Testis (tissue), 3 donors: ENCODE measurements around the gene RECQL5. TPM values are rescaled to one million over a fixed set of nuclear protein-coding genes. Genes with fewer than 3 reads are reported as not detected.
A peak's percentile ranks its signal among the peaks of the same experiment; 100 is the strongest.
"Not testable (repeated sequence)": the region's sequence is repeated elsewhere in the genome, so short reads cannot be mapped to it uniquely, and the experiment has no call there.

ENCODE experiments used
- DNase-seq: peaks from one replicate; pipeline ENCODE4 v3.0.0-alpha.2; 2019
- H3K27ac ChIP-seq, 2 donors: fragments of 200-600 bp; sonication (generic); one replicate each; pipeline ENCODE4 v1.5.1; 2019
- H3K27me3 ChIP-seq: fragments of 200-600 bp; sonication (generic); one replicate; pipeline ENCODE4 v1.5.1; 2019
- H3K36me3 ChIP-seq: fragments of 200-600 bp; sonication (generic); one replicate; pipeline ENCODE4 v1.5.1; 2017; ENCODE audit warnings: low read depth; ENCODE audit errors: missing control alignments
- H3K4me1 ChIP-seq: fragments of 200-600 bp; sonication (generic); one replicate; pipeline ENCODE4 v1.5.1; 2019
- H3K4me3 ChIP-seq, 2 donors: fragments of 200-600 bp; sonication (generic); one replicate each; pipeline ENCODE4 v1.5.1; 2017 to 2019
- H3K9me3 ChIP-seq: fragments of 200-600 bp; sonication (generic); one replicate; pipeline ENCODE4 v1.5.1; 2017
- CTCF ChIP-seq, 3 experiments: fragments of 450-650 bp in 2 of 3; fragments of 200-600 bp in 1 of 3; sonication (generic) in 1 of 3; IDR thresholded peaks; one replicate each; pipeline ENCODE4 v1.5.1; 2016 to 2019; ENCODE audit warnings: antibody characterized with exemption in 3 of 3, mild to moderate bottlenecking in 2 of 3, moderate library complexity in 1 of 3
- POLR2A ChIP-seq: fragments of 450-650 bp; IDR thresholded peaks from one replicate; pipeline ENCODE4 v1.6.1; 2017; ENCODE audit warnings: antibody characterized with exemption, mild to moderate bottlenecking, moderate library complexity
- WGBS, 2 donors: methylation state at CpG; one replicate each; pipeline ENCODE4 v1.1.5; 2018; 5-methylcytosine and 5-hydroxymethylcytosine counted together
- intact Hi-C: fragments of 100-400 bp; cut with DNase I; formaldehyde crosslinking; loops from one replicate; pipeline ENCODE4 v1.15.1; 2023; ENCODE audit warnings: low total_unique reads
- polyA plus RNA-seq: library from polyadenylated mRNA; stranded (reverse); fragments of 350-450 nt; fragmentation: Illumina TruSeq; extraction: RNeasy Lipid Tissue Mini Kit (QIAGEN cat#74804); gene quantifications from one replicate; pipeline ENCODE4 v1.2.3, GENCODE V29; 2014; ENCODE audit warnings: low read depth, low replicate concordance; ENCODE audit not compliant: insufficient read depth
- total RNA-seq, 2 donors: library from RNA; depleted of rRNA; stranded (reverse); fragments of >200 nt; gene quantifications; one replicate each; pipeline ENCODE4 v1.2.3, GENCODE V29; 2016

The RECQL5 gene
- total and polyA plus RNA-seq, 3 donors from 2014 or later, result 60.0 to 99.6 (median 81.4) TPM

- TF ChIP-seq POLR2A (no peak), CTCF (IDR thresholded peaks at IDR 0.05) (no peak)
- Histone ChIP-seq H3K27me3 (no peaks in the 10 kb centered on the region), H3K36me3 (no peaks in the 10 kb centered on the region), H3K27ac (no peak overlapping the region), H3K9me3 (no peaks in the 10 kb centered on the region), H3K4me1 (peaks cover 10% of the 10 kb centered on the region), H3K4me3 (no peak overlapping the region)
- intact Hi-C loops, result no loop called here
- 85% methylated on average over 3 to 7 of the region's 7 CpGs for WGBS, 2 donors
- DNase-seq, result no peak
These were observed 82.1 kb downstream of the RECQL5 start for GRCh38 chr17:75584849-75585175.

- peaks cover 18% of the 10 kb centered on the region for H3K4me1 ChIP-seq
- H3K4me3 ChIP-seq, DNase-seq, H3K36me3 ChIP-seq, H3K27ac ChIP-seq, H3K9me3 ChIP-seq, intact Hi-C loops, H3K27me3 ChIP-seq: not testable (repeated sequence)
- WGBS, 2 donors, result 83 to 94% methylated on average over 6 of the region's 6 CpGs
These were observed 83.8 kb downstream of the RECQL5 start for GRCh38 chr17:75583197-75583596.

- H3K27ac ChIP-seq, H3K4me1 ChIP-seq, H3K9me3 ChIP-seq, intact Hi-C loops, H3K36me3 ChIP-seq, H3K27me3 ChIP-seq: not testable (repeated sequence)
- peak overlapping the region; percentile 24 to 48 for H3K4me3 ChIP-seq
- WGBS, 2 donors, result 69 to 72% methylated on average over 21 to 23 of the region's 23 CpGs
- TF ChIP-seq POLR2A, result peak; percentile 69
- peak; percentile 83 for DNase-seq
These were observed 85.7 kb downstream of the RECQL5 start for GRCh38 chr17:75581121-75581725.

Other genes starting within 250 kb of the RECQL5 start
- gene TMEM94, start 210.5 kb downstream of the RECQL5 start, total RNA-seq, result 100 to 1,000 TPM; 151 to 171 TPM
- 128 TPM for gene TMEM94, start 210.5 kb downstream of the RECQL5 start, polyA plus RNA-seq
- gene CASKIN2, start 151.6 kb downstream of the RECQL5 start, total RNA-seq, result 10 to 100 TPM; 15.6 to 22.6 TPM
- gene CASKIN2, start 151.6 kb downstream of the RECQL5 start, polyA plus RNA-seq, result 16.9 TPM
- 10 to 100 TPM; 45.7 to 46.6 TPM for gene TSEN54, start 150.6 kb downstream of the RECQL5 start, total RNA-seq
- 28.3 TPM for gene TSEN54, start 150.6 kb downstream of the RECQL5 start, polyA plus RNA-seq
- 10 to 100 TPM; 20.6 to 34.3 TPM for gene LLGL2, start 141.5 kb downstream of the RECQL5 start, total RNA-seq
- gene LLGL2, start 141.5 kb downstream of the RECQL5 start, polyA plus RNA-seq, result 22.9 TPM
- 100 to 1,000 TPM; 139 to 142 TPM for gene MYO15B, start 79.4 kb downstream of the RECQL5 start, total RNA-seq
- 70.4 TPM for gene MYO15B, start 79.4 kb downstream of the RECQL5 start, polyA plus RNA-seq
- gene SMIM5, start 33.7 kb downstream of the RECQL5 start, total RNA-seq, result 1 to 10 TPM; 2.0 TPM
- 1.9 TPM for gene SMIM5, start 33.7 kb downstream of the RECQL5 start, polyA plus RNA-seq
- 10 to 100 TPM; 86.9 to 95.9 TPM for gene SAP30BP, start 184 bp upstream of the RECQL5 start, total RNA-seq
- gene SAP30BP, start 184 bp upstream of the RECQL5 start, polyA plus RNA-seq, result 78.4 TPM
- 10 to 100 TPM in 1 of 2 donors, 1 to 10 TPM in 1; 7.6 to 11.6 TPM for gene ITGB4, start 54.3 kb upstream of the RECQL5 start, total RNA-seq
- gene ITGB4, start 54.3 kb upstream of the RECQL5 start, polyA plus RNA-seq, result 16.4 TPM
- 10 to 100 TPM; 31.9 to 50.7 TPM for gene GALK1, start 98.0 kb upstream of the RECQL5 start, total RNA-seq
- gene GALK1, start 98.0 kb upstream of the RECQL5 start, polyA plus RNA-seq, result 32.1 TPM
- 10 to 100 TPM; 57.2 to 76.0 TPM for gene UNK, start 117.7 kb upstream of the RECQL5 start, total RNA-seq
- gene UNK, start 117.7 kb upstream of the RECQL5 start, polyA plus RNA-seq, result 66.7 TPM
- 10 to 100 TPM; 15.0 to 20.4 TPM for gene UNC13D, start 177.2 kb upstream of the RECQL5 start, total RNA-seq
- 10.2 TPM for gene UNC13D, start 177.2 kb upstream of the RECQL5 start, polyA plus RNA-seq
- gene WBP2, start 188.2 kb upstream of the RECQL5 start, total RNA-seq, result 100 to 1,000 TPM in 1 of 2 donors, 10 to 100 TPM in 1; 96.1 to 127 TPM
- gene WBP2, start 188.2 kb upstream of the RECQL5 start, polyA plus RNA-seq, result 217 TPM
- gene TRIM47, start 211.4 kb upstream of the RECQL5 start, total RNA-seq, result 10 to 100 TPM; 43.5 to 48.6 TPM
- 18.3 TPM for gene TRIM47, start 211.4 kb upstream of the RECQL5 start, polyA plus RNA-seq
- gene TRIM65, start 229.8 kb upstream of the RECQL5 start, total RNA-seq, result 10 to 100 TPM; 23.4 to 25.5 TPM
- 8.6 TPM for gene TRIM65, start 229.8 kb upstream of the RECQL5 start, polyA plus RNA-seq
- 10 to 100 TPM; 88.2 to 88.7 TPM for gene MRPL38, start 237.7 kb upstream of the RECQL5 start, total RNA-seq
- 101 TPM for gene MRPL38, start 237.7 kb upstream of the RECQL5 start, polyA plus RNA-seq